H1 (cell line): ENCODE results near the gene TGFBR2. TPM values are rescaled to one million over a fixed set of nuclear protein-coding genes. Genes with fewer than 3 reads are reported as not detected.

Experiments
- CTCF ChIA-PET: fragments of 300-600 bp; sonication (Branson Sonifier 250); formaldehyde crosslinking; loops from one replicate; lab custom pipeline; 2021; ENCODE audit not compliant: partially characterized antibody; lab: Charles Lee
- POLR2A ChIA-PET: fragments of 300-600 bp; sonication (Branson Sonifier 250); formaldehyde crosslinking; loops from one replicate; lab custom pipeline; 2021; ENCODE audit warnings: inconsistent platforms; ENCODE audit not compliant: partially characterized antibody; lab: Charles Lee
- DNase-seq, 2 experiments: peaks; one replicate each; pipeline versions ENCODE4 v3.0.0 to v3.0.0-alpha.2; 2010 to 2022; ENCODE audit warnings: low spot score in 2 of 2, low read depth in 1 of 2, mixed read lengths in 1 of 2
- FAIRE-seq: peaks from 2 replicates; lab custom pipeline; 2011; peaks lifted over from hg19 to GRCh38; lab: Jason Lieb, UNC
- H2AFZ ChIP-seq: 2 replicates; pipeline ENCODE4 v1.8.1; 2012; ENCODE audit warnings: low read length, inconsistent platforms
- H2AK5ac ChIP-seq: 2 replicates; pipeline ENCODE4 v1.6.1; 2013; ENCODE audit warnings: low read depth, low read length
- H2BK120ac ChIP-seq: replicated peaks from 2 replicates; pipeline ENCODE3; 2013; ENCODE audit warnings: low read depth, low read length, inconsistent platforms
- H2BK12ac ChIP-seq: 2 replicates; pipeline ENCODE4 v1.6.1; 2013; ENCODE audit warnings: low read depth, low read length
- H2BK15ac ChIP-seq: 2 replicates; pipeline ENCODE4 v1.6.1; 2013; ENCODE audit warnings: low read length
- H2BK20ac ChIP-seq: 2 replicates; pipeline ENCODE4 v1.6.1; 2013; ENCODE audit warnings: low read length
- H2BK5ac ChIP-seq: 2 replicates; pipeline ENCODE4 v1.6.1; 2013; ENCODE audit warnings: low read depth, low read length
- H3K14ac ChIP-seq: 2 replicates; pipeline ENCODE4 v1.6.1; 2013; ENCODE audit warnings: inconsistent platforms; ENCODE audit not compliant: insufficient read length
- H3K18ac ChIP-seq: 2 replicates; pipeline ENCODE4 v1.6.1; 2013; ENCODE audit warnings: low read length; ENCODE audit errors: extremely low read depth
- H3K23ac ChIP-seq: 2 replicates; pipeline ENCODE4 v1.6.1; 2013; ENCODE audit warnings: inconsistent platforms; ENCODE audit not compliant: insufficient read length
- H3K23me2 ChIP-seq: 2 replicates; pipeline ENCODE4 v1.6.1; 2013; ENCODE audit warnings: low read depth, low read length
- H3K27ac ChIP-seq: 2 replicates; pipeline ENCODE4 v1.6.1; 2011; ENCODE audit warnings: low read depth, low read length, inconsistent platforms
- H3K27me3 ChIP-seq, 4 experiments: replicated peaks in 1 of 4; 1 replicate in 1 of 4; 2 replicates in 3 of 4; pipeline versions ENCODE4 v1.6.1 to v1.8.1; 2011 to 2013; ENCODE audit warnings: low read length in 3 of 4, mild to moderate bottlenecking in 3 of 4, inconsistent platforms in 2 of 4, mixed read lengths in 2 of 4, moderate library complexity in 1 of 4; ENCODE audit not compliant: control insufficient read depth in 3 of 4, insufficient read depth in 3 of 4; ENCODE audit errors: extremely low read depth in 1 of 4
- H3K36me3 ChIP-seq, 4 experiments: 2 replicates each; pipeline versions ENCODE4 v1.6.1 to v1.8.1; 2011 to 2013; ENCODE audit warnings: mild to moderate bottlenecking in 4 of 4, low read length in 3 of 4, moderate library complexity in 2 of 4, control low read depth in 1 of 4, inconsistent platforms in 1 of 4; ENCODE audit not compliant: insufficient read depth in 4 of 4, control insufficient read depth in 2 of 4
- H3K4ac ChIP-seq: replicated peaks from 2 replicates; pipeline ENCODE3; 2013; ENCODE audit warnings: low read length, low read depth, mixed read lengths, inconsistent platforms; ENCODE audit not compliant: insufficient read length
- H3K4me1 ChIP-seq, 4 experiments: replicated peaks in 1 of 4; 1 replicate in 1 of 4; 2 replicates in 3 of 4; pipeline versions ENCODE4 v1.6.1 to v1.8.1; 2011 to 2013; ENCODE audit warnings: low read length in 3 of 4, inconsistent platforms in 2 of 4, mixed read lengths in 1 of 4; ENCODE audit not compliant: insufficient read depth in 4 of 4, control insufficient read depth in 3 of 4
- H3K4me2 ChIP-seq, 2 experiments: 2 replicates each; pipeline versions ENCODE4 v1.6.1 to v1.8.1; 2011 to 2013; ENCODE audit warnings: low read depth in 2 of 2, low read length in 2 of 2, control low read depth in 1 of 2, inconsistent platforms in 1 of 2, mild to moderate bottlenecking in 1 of 2; ENCODE audit not compliant: insufficient read depth in 1 of 2
- H3K4me3 ChIP-seq, 4 experiments: fragments of 200-600, 300-600 bp in 1 of 4; sonication (generic), shearing (Covaris generic), sonication (Bioruptor Twin) in 1 of 4; 2 replicates each; pipeline versions ENCODE4 v1.5.1 to v1.8.1; 2011 to 2016; ENCODE audit warnings: low read length in 4 of 4, low read depth in 3 of 4, control low read depth in 2 of 4, inconsistent platforms in 2 of 4, mild to moderate bottlenecking in 2 of 4, mixed read lengths in 1 of 4, moderate library complexity in 1 of 4; ENCODE audit not compliant: insufficient read depth in 2 of 4; ENCODE audit errors: extremely low read depth in 1 of 4
- H3K56ac ChIP-seq: replicated peaks from 2 replicates; pipeline ENCODE3; 2013; ENCODE audit warnings: low read depth, mild to moderate bottlenecking, mixed read lengths, low read length, inconsistent platforms; ENCODE audit not compliant: insufficient read length
- H3K79me1 ChIP-seq: 2 replicates; pipeline ENCODE4 v1.6.1; 2013; ENCODE audit warnings: low read depth, low read length, control low read depth
- H3K79me2 ChIP-seq, 2 experiments: 2 replicates each; pipeline versions ENCODE4 v1.6.1 to v1.8.1; 2012 to 2013; ENCODE audit warnings: low read length in 2 of 2, mild to moderate bottlenecking in 2 of 2, inconsistent platforms in 1 of 2; ENCODE audit not compliant: insufficient read depth in 2 of 2, control insufficient read depth in 1 of 2
- H3K9ac ChIP-seq, 4 experiments: replicated peaks in 1 of 4; 1 replicate in 1 of 4; 2 replicates in 3 of 4; pipeline versions ENCODE4 v1.6.1 to v1.8.1; 2011 to 2013; ENCODE audit warnings: low read depth in 3 of 4, low read length in 3 of 4, control low read depth in 2 of 4, mild to moderate bottlenecking in 2 of 4, moderate library complexity in 2 of 4, inconsistent platforms in 1 of 4; ENCODE audit errors: extremely low read depth in 1 of 4
- H3K9me3 ChIP-seq, 2 experiments: 2 replicates each; pipeline versions ENCODE4 v1.6.1 to v1.8.1; 2012 to 2013; ENCODE audit warnings: mild to moderate bottlenecking in 2 of 2, moderate library complexity in 2 of 2, control low read depth in 1 of 2, inconsistent platforms in 1 of 2, low read depth in 1 of 2, low read length in 1 of 2, mixed read lengths in 1 of 2; ENCODE audit not compliant: insufficient read depth in 2 of 2
- H4K20me1 ChIP-seq, 2 experiments: replicated peaks in 1 of 2; 2 replicates each; pipeline versions ENCODE3 to v1.8.1; 2011 to 2013; ENCODE audit warnings: inconsistent platforms in 2 of 2, low read length in 2 of 2, mild to moderate bottlenecking in 1 of 2; ENCODE audit not compliant: insufficient read depth in 2 of 2, control insufficient read depth in 1 of 2
- H4K5ac ChIP-seq: 2 replicates; pipeline ENCODE4 v1.6.1; 2013; ENCODE audit warnings: low read length, low read depth, mixed read lengths, inconsistent platforms; ENCODE audit not compliant: insufficient read length
- H4K8ac ChIP-seq: 2 replicates; pipeline ENCODE4 v1.8.0; 2013; ENCODE audit warnings: mild to moderate bottlenecking, moderate library complexity, low read length, inconsistent platforms; ENCODE audit not compliant: insufficient read depth; ENCODE audit errors: extremely low read depth
- H4K91ac ChIP-seq: replicated peaks from 2 replicates; pipeline ENCODE3; 2013; ENCODE audit warnings: low read length, mixed read lengths, inconsistent platforms; ENCODE audit not compliant: insufficient read length
- HDAC6 ChIP-seq: IDR thresholded peaks from one replicate; pipeline ENCODE4 v1.7.1; 2012; ENCODE audit warnings: low read depth, mild to moderate bottlenecking, inconsistent platforms, low read length, moderate library complexity
- TAF7 ChIP-seq: optimal IDR thresholded peaks from 2 replicates; pipeline ENCODE3; 2011; ENCODE audit warnings: low read depth, mild to moderate bottlenecking, inconsistent platforms, low read length, moderate library complexity, borderline replicate concordance
- whole genome bisulfite sequencing, 2 experiments: shearing (Covaris generic) in 1 of 2; methylation state at CpG; one replicate each; pipeline versions ENCODE4 v1.1.6 to v1.1.7; 2013 to 2015; ENCODE audit warnings: low lambda C conversion rate in 2 of 2, mixed read lengths in 2 of 2, inconsistent platforms in 1 of 2, low coverage in 1 of 2, missing lambda C conversion rate in 1 of 2; ENCODE audit not compliant: insufficient replicate concordance in 2 of 2, insufficient coverage in 1 of 2, insufficient read length in 1 of 2; ENCODE audit errors: extremely low coverage in 1 of 2, missing lambda C conversion rate in 1 of 2; 5-methylcytosine and 5-hydroxymethylcytosine counted together
- polyA plus RNA-seq, 7 experiments: library from polyadenylated mRNA; depleted of rRNA in 3 of 7; stranded (reverse) in 5 of 7; unstranded in 2 of 7; fragments of >200 nt in 5 of 7; fragments of 200-250 nt in 2 of 7; gene quantifications; 1 replicate in 5 of 7; 2 replicates in 1 of 7; 4 replicates in 1 of 7; pipeline versions ENCODE4 v1.2.1 to v1.2.3, GENCODE V29; 2011 to 2013; ENCODE audit warnings: missing spikeins in 2 of 7, mixed read lengths in 2 of 7
- total RNA-seq: library from RNA; stranded (reverse); fragmentation: NEBNext Ultra II Directional; extraction: Animal tissue kit (Norgen Biotek cat#: 25700); gene quantifications from 2 replicates; pipeline ENCODE4 v1.2.1, GENCODE V29; 2021

The TGFBR2 gene
- total and polyA plus RNA-seq, 2 of the 8 experiments (the other 6 are each of a cell fraction or from before 2014, with no cell fraction given): 4.2 to 7.4 TPM

DNA sequence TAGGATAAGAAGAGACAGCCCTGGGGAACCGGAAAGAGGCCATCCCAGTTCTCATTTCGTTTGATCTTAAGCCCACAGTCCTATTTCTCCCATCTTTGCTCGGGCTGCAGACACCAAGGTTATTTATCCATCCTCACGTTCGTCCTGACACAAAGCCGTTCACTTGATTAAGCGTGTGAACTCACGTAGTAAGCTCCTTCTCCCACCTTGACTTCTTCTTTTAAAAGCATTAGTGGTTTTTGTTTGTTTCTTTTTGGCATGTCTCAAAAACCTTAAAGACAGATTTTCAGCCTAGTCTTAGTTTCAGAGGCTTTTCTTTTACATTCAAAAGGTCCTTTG is 70.9 kb downstream of the TGFBR2 start:
- Histone ChIP-seq H4K20me1 (no peaks in the 10 kb centered on the region), H3K4me2 (no peak overlapping the region), H3K79me1 (no peaks in the 10 kb centered on the region), H3K36me3 (peaks cover 4 to 19% (median 12%) of the 10 kb centered on the region in 4 experiments), H2BK12ac (no peak overlapping the region), H2BK120ac (no peak overlapping the region), H3K4me3 (no peak overlapping the region), H2BK5ac (no peak overlapping the region), H2BK15ac (no peak overlapping the region), H4K91ac (no peak overlapping the region), H3K9ac (no peak overlapping the region), H4K8ac (no peak overlapping the region), H3K4me1 (peaks cover 0 to 7% (median 5%) of the 10 kb centered on the region in 4 experiments; a peak in 4 of 7 replicates), H3K4ac (no peak overlapping the region), H3K23ac (no peak overlapping the region), H3K27me3 (no peaks in the 10 kb centered on the region), H4K5ac (no peak overlapping the region), H3K14ac (no peak overlapping the region), H3K18ac (no peak overlapping the region), H3K9me3 (no peaks in the 10 kb centered on the region), H2BK20ac (no peak overlapping the region), H3K79me2 (no peaks in the 10 kb centered on the region), H3K56ac (no peak overlapping the region), H2AFZ (no peak overlapping the region), H3K23me2 (no peaks in the 10 kb centered on the region), H3K27ac (no peak overlapping the region), H2AK5ac (no peak overlapping the region)
- CTCF ChIA-PET: interaction anchor here (1.2 to 6.6 kb wide), 2 partner anchors 16 to 19 kb away, joined by 5 to 51 read pairs; no protein-coding TSS in a partner anchor
- TF ChIP-seq TAF7: no peak
- no peak for TF ChIP-seq HDAC6
- no peak for FAIRE-seq
- WGBS, 2 experiments: 93% methylated on average over 8 of the region's 8 CpGs; no CpG with 5 or more reads in 1 of the 2 experiments
- DNase-seq: no peak
- POLR2A ChIA-PET: no interaction called here
